IMR-90 (cell line): Measurements from ENCODE around the gene CHRNA3. TPM values are rescaled to one million over a fixed set of nuclear protein-coding genes. Genes with fewer than 3 reads are reported as not detected.
A peak's percentile ranks its signal among the peaks of the same experiment; 100 is the strongest.

Experiments
- ATAC-seq: fragments of 200-7000 bp; cut with Tn5 transposase; 2 replicates; pipeline ENCODE4 v1.9.1; 2020; ENCODE audit warnings: low read depth, mild to moderate bottlenecking, moderate library complexity
- BruUV-seq: library from RNA; stranded (reverse); fragments of 400-500 nt; replicated peaks from 2 replicates; lab custom pipeline; 2021; lab: Mats Ljungman, UMichigan
- CTCF ChIA-PET: fragments of 300-600 bp; formaldehyde crosslinking; extraction: SDS; loops from one replicate; lab custom pipeline; 2021; ENCODE audit warnings: antibody characterized with exemption; lab: Yijun Ruan, JAX
- POLR2A ChIA-PET: fragments of 300-600 bp; sonication (Branson Sonifier 250); formaldehyde crosslinking; loops from one replicate; lab custom pipeline; 2022; ENCODE audit warnings: antibody characterized with exemption; ENCODE audit not compliant: unreplicated experiment; lab: Charles Lee
- DNase-seq: peaks from one replicate; pipeline ENCODE4 v3.0.0; 2013
- H2AFZ ChIP-seq: replicated peaks from 2 replicates; pipeline ENCODE3; 2013; ENCODE audit warnings: low read length, mild to moderate bottlenecking; ENCODE audit not compliant: poor library complexity
- H2AK5ac ChIP-seq: 2 replicates; pipeline ENCODE4 v1.6.1; 2013; ENCODE audit warnings: low read depth, low read length, inconsistent platforms
- H2AK9ac ChIP-seq: replicated peaks from 2 replicates; pipeline ENCODE3; 2013; ENCODE audit warnings: mild to moderate bottlenecking, low read depth, low read length, moderate library complexity; ENCODE audit not compliant: poor library complexity
- H2BK120ac ChIP-seq: 2 replicates; pipeline ENCODE4 v1.6.1; 2013; ENCODE audit warnings: low read depth, low read length, inconsistent platforms
- H2BK15ac ChIP-seq: 3 replicates; pipeline ENCODE4 v1.6.1; 2013; ENCODE audit warnings: low read depth, low read length, inconsistent platforms
- H2BK20ac ChIP-seq: 2 replicates; pipeline ENCODE4 v1.6.1; 2013; ENCODE audit warnings: low read depth, mild to moderate bottlenecking, inconsistent platforms, low read length, moderate library complexity
- H2BK5ac ChIP-seq: 2 replicates; pipeline ENCODE4 v1.6.1; 2013; ENCODE audit warnings: mild to moderate bottlenecking, low read depth, low read length, inconsistent platforms; ENCODE audit not compliant: poor library complexity, severe bottlenecking
- H3K14ac ChIP-seq: replicated peaks from 2 replicates; pipeline ENCODE4 v1.6.1; 2013; ENCODE audit warnings: low read depth, low read length, inconsistent platforms
- H3K18ac ChIP-seq: 2 replicates; pipeline ENCODE4 v1.6.1; 2013; ENCODE audit warnings: low read depth, low read length, control low read depth
- H3K23ac ChIP-seq: 2 replicates; pipeline ENCODE4 v1.6.1; 2013; ENCODE audit warnings: low read depth, low read length, inconsistent platforms
- H3K27ac ChIP-seq: 2 replicates; pipeline ENCODE4 v1.5.1; 2013; ENCODE audit warnings: mild to moderate bottlenecking, control low read depth, low read length; ENCODE audit not compliant: insufficient read depth
- H3K27me3 ChIP-seq: 2 replicates; pipeline ENCODE4 v1.6.1; 2013; ENCODE audit warnings: low read length; ENCODE audit not compliant: control insufficient read depth, insufficient read depth
- H3K36me3 ChIP-seq: 2 replicates; pipeline ENCODE4 v1.6.1; 2013; ENCODE audit warnings: low read length, mixed read lengths; ENCODE audit not compliant: control insufficient read depth, insufficient read depth
- H3K4ac ChIP-seq: 2 replicates; pipeline ENCODE4 v1.6.1; 2013; ENCODE audit warnings: low read depth, low read length, inconsistent platforms
- H3K4me1 ChIP-seq: 2 replicates; pipeline ENCODE4 v1.6.1; 2013; ENCODE audit warnings: low read length, mixed read lengths; ENCODE audit not compliant: control insufficient read depth, insufficient read depth
- H3K4me2 ChIP-seq: 2 replicates; pipeline ENCODE4 v1.6.1; 2013; ENCODE audit warnings: low read depth, mild to moderate bottlenecking, control low read depth, low read length, moderate library complexity
- H3K4me3 ChIP-seq: 2 replicates; pipeline ENCODE4 v1.5.1; 2013; ENCODE audit warnings: low read depth, mild to moderate bottlenecking, control low read depth, low read length, moderate library complexity; ENCODE audit not compliant: insufficient read depth
- H3K56ac ChIP-seq: 2 replicates; pipeline ENCODE4 v1.6.1; 2013; ENCODE audit warnings: low read length, inconsistent platforms; ENCODE audit not compliant: insufficient read depth; ENCODE audit errors: extremely low read depth
- H3K79me1 ChIP-seq, 2 experiments: 2 replicates each; pipeline ENCODE4 v1.6.1; 2013; ENCODE audit warnings: low read length in 2 of 2, inconsistent platforms in 1 of 2, low read depth in 1 of 2
- H3K9ac ChIP-seq: 2 replicates; pipeline ENCODE4 v1.6.1; 2013; ENCODE audit warnings: low read depth, low read length, control low read depth
- H3K9me1 ChIP-seq: 2 replicates; pipeline ENCODE4 v1.6.1; 2013; ENCODE audit warnings: low read length, inconsistent platforms; ENCODE audit not compliant: insufficient read depth
- H3K9me3 ChIP-seq: 2 replicates; pipeline ENCODE4 v1.6.1; 2013; ENCODE audit warnings: low read length; ENCODE audit not compliant: control insufficient read depth, insufficient read depth
- H4K20me1 ChIP-seq: 2 replicates; pipeline ENCODE4 v1.6.1; 2013; ENCODE audit warnings: low read length, inconsistent platforms; ENCODE audit not compliant: insufficient read depth
- H4K5ac ChIP-seq: 2 replicates; pipeline ENCODE4 v1.6.1; 2013; ENCODE audit warnings: mild to moderate bottlenecking, low read depth, low read length, control low read depth
- H4K8ac ChIP-seq, 2 experiments: 2 replicates each; pipeline ENCODE4 v1.6.1; 2013; ENCODE audit warnings: low read depth in 2 of 2, low read length in 2 of 2, control low read depth in 1 of 2, inconsistent platforms in 1 of 2
- H4K91ac ChIP-seq: 2 replicates; pipeline ENCODE4 v1.6.1; 2013; ENCODE audit warnings: low read depth, low read length, inconsistent platforms; ENCODE audit not compliant: insufficient read depth
- BHLHE40 ChIP-seq: fragments of 150-350 bp; IDR thresholded peaks from 2 replicates; pipeline ENCODE4 v1.6.1; 2016; ENCODE audit warnings: mild to moderate bottlenecking, low read depth, low read length
- CEBPB ChIP-seq: IDR thresholded peaks from 2 replicates; pipeline ENCODE4 v1.6.1; 2012; ENCODE audit warnings: low read depth, low read length, improper control_type of control experiment
- CHD1 ChIP-seq: IDR thresholded peaks from 2 replicates; pipeline ENCODE4 v1.6.1; 2012; ENCODE audit warnings: low read depth, low read length, improper control_type of control experiment
- FOS ChIP-seq: fragments of 150-350 bp; IDR thresholded peaks from 2 replicates; pipeline ENCODE4 v1.6.1; 2016; ENCODE audit warnings: low read depth, low read length
- MAFK ChIP-seq: IDR thresholded peaks from 2 replicates; pipeline ENCODE4 v1.6.1; 2012; ENCODE audit warnings: low read depth, low read length, improper control_type of control experiment
- MAZ ChIP-seq: IDR thresholded peaks from 2 replicates; pipeline ENCODE4 v1.6.1; 2012; ENCODE audit warnings: low read depth, mild to moderate bottlenecking, low read length, improper control_type of control experiment, moderate library complexity, borderline replicate concordance
- MXI1 ChIP-seq: IDR thresholded peaks from 2 replicates; pipeline ENCODE4 v1.6.1; 2012; ENCODE audit warnings: low read depth, mild to moderate bottlenecking, low read length, moderate library complexity, borderline replicate concordance
- NFE2L2 ChIP-seq: fragments of 150-350 bp; IDR thresholded peaks from 2 replicates; pipeline ENCODE4 v1.6.1; 2016; ENCODE audit warnings: low read depth, mild to moderate bottlenecking, low read length
- POLR2A ChIP-seq: IDR thresholded peaks from 2 replicates; pipeline ENCODE4 v1.6.1; 2012; ENCODE audit warnings: mild to moderate bottlenecking, low read depth, low read length
- RAD21 ChIP-seq: IDR thresholded peaks from 2 replicates; pipeline ENCODE4 v1.6.1; 2012; ENCODE audit warnings: low read length, improper control_type of control experiment
- RCOR1 ChIP-seq: IDR thresholded peaks from 2 replicates; pipeline ENCODE4 v1.6.1; 2012; ENCODE audit warnings: mild to moderate bottlenecking, low read length, improper control_type of control experiment; ENCODE audit not compliant: insufficient replicate concordance
- RFX5 ChIP-seq: IDR thresholded peaks from 2 replicates; pipeline ENCODE4 v1.8.0; 2012; ENCODE audit warnings: low read depth, mild to moderate bottlenecking, low read length, moderate library complexity
- SMC3 ChIP-seq: fragments of 150-350 bp; IDR thresholded peaks from 2 replicates; pipeline ENCODE4 v1.6.1; 2016; ENCODE audit warnings: low read depth, mild to moderate bottlenecking, antibody characterized with exemption, low read length, moderate library complexity
- USF2 ChIP-seq: fragments of 150-350 bp; IDR thresholded peaks from 2 replicates; pipeline ENCODE4 v1.6.1; 2017; ENCODE audit warnings: mild to moderate bottlenecking, antibody characterized with exemption, low read length, low read depth
- WGBS, 2 experiments: methylation state at CpG; one replicate each; pipeline versions ENCODE4 v1.1.5 to v1.1.7; 2013; ENCODE audit warnings: missing lambda C conversion rate in 2 of 2; ENCODE audit not compliant: insufficient read length in 1 of 2; ENCODE audit errors: extremely low coverage in 2 of 2; 5-methylcytosine and 5-hydroxymethylcytosine counted together
- dilution Hi-C: fragments of 300-500 bp; cut with HindIII; formaldehyde crosslinking; loops from one replicate; pipeline ENCODE4 v1.14.3; 2018; ENCODE audit warnings: low sequenced_read_pairs; ENCODE audit not compliant: unreplicated experiment
- in situ Hi-C: fragments of 300-500 bp; cut with MboI; formaldehyde crosslinking; loops from 3 replicates; pipeline ENCODE4 v1.14.3; 2019; ENCODE audit warnings: low sequenced_read_pairs, inconsistent platforms, mixed read lengths
- intact Hi-C: fragments of 100-400 bp; cut with micrococcal nuclease; formaldehyde crosslinking; loops from 2 replicates; pipeline ENCODE4 v1.10.0; 2022
- polyA plus RNA-seq, 3 experiments: library from polyadenylated mRNA; depleted of rRNA; stranded (reverse); fragments of >200 nt; gene quantifications; 2 replicates each; pipeline ENCODE4 v1.2.3, GENCODE V29; 2012; ENCODE audit warnings: low replicate concordance in 1 of 3
- total RNA-seq: library from RNA; depleted of rRNA; stranded (reverse); fragments of >200 nt; gene quantifications from 2 replicates; pipeline ENCODE4 v1.2.3, GENCODE V29; 2012
- TF ChIP-seq, protein P1 (sequence below): conservative IDR thresholded peaks from 2 replicates; pipeline ENCODE4 v1.5.1; 2012; ENCODE audit warnings: mild to moderate bottlenecking, low read depth, low read length, improper control_type of control experiment

The CHRNA3 gene
- total and polyA plus RNA-seq, 2 of the 4 experiments (the other 2 are of a cell fraction), result not detected

- Histone ChIP-seq H3K79me1 (no peaks in the 10 kb centered on the region), H4K20me1 (no peaks in the 10 kb centered on the region), H3K9me3 (no peaks in the 10 kb centered on the region), H4K8ac (no peak overlapping the region), H2BK5ac (no peak overlapping the region), H2AK5ac (no peak overlapping the region), H3K36me3 (no peaks in the 10 kb centered on the region), H3K27ac (no peak overlapping the region), H2BK20ac (no peak overlapping the region), H3K27me3 (peaks cover 66% of the 10 kb centered on the region), H3K14ac (no peak overlapping the region), H3K9me1 (no peaks in the 10 kb centered on the region), H4K91ac (no peak overlapping the region), H3K9ac (no peak overlapping the region), H2AFZ (no peak overlapping the region), H2BK120ac (no peak overlapping the region), H2AK9ac (peak overlapping the region; percentile 10), H3K23ac (no peak overlapping the region), H3K4me1 (no peaks in the 10 kb centered on the region), H3K56ac (no peak overlapping the region), H3K4me3 (no peak overlapping the region), H3K18ac (no peak overlapping the region), H2BK15ac (no peak overlapping the region), H3K4ac (no peak overlapping the region), H4K5ac (no peak overlapping the region), H3K4me2 (no peak overlapping the region)
- dilution Hi-C loops, result no loop called here
- ChIA-PET CTCF (interaction anchor here (0.6 kb wide), 1 partner anchor 215 kb away, joined by 7 read pairs; no protein-coding TSS in a partner anchor), POLR2A (no interaction called here)
- ATAC-seq (no peak), DNase-seq (no peak)
- BruUV-seq, result no TSS peak
- intact Hi-C loops, result no loop called here
- in situ Hi-C loops, result no loop called here
- no peak for TF ChIP-seq USF2
- no peak for TF ChIP-seq CHD1
- TF ChIP-seq NFE2L2, result no peak
- no peak for TF ChIP-seq BHLHE40
- TF ChIP-seq CEBPB, result no peak
- no peak for TF ChIP-seq RFX5
- no peak for TF ChIP-seq SMC3
- no peak for TF ChIP-seq MAFK
- no peak for TF ChIP-seq FOS
- TF ChIP-seq, protein P1, sequence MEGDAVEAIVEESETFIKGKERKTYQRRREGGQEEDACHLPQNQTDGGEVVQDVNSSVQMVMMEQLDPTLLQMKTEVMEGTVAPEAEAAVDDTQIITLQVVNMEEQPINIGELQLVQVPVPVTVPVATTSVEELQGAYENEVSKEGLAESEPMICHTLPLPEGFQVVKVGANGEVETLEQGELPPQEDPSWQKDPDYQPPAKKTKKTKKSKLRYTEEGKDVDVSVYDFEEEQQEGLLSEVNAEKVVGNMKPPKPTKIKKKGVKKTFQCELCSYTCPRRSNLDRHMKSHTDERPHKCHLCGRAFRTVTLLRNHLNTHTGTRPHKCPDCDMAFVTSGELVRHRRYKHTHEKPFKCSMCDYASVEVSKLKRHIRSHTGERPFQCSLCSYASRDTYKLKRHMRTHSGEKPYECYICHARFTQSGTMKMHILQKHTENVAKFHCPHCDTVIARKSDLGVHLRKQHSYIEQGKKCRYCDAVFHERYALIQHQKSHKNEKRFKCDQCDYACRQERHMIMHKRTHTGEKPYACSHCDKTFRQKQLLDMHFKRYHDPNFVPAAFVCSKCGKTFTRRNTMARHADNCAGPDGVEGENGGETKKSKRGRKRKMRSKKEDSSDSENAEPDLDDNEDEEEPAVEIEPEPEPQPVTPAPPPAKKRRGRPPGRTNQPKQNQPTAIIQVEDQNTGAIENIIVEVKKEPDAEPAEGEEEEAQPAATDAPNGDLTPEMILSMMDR, result no peak
- no peak for TF ChIP-seq RCOR1
- TF ChIP-seq MXI1, result no peak
- TF ChIP-seq POLR2A, result no peak
- TF ChIP-seq RAD21, result no peak
- TF ChIP-seq MAZ, result no peak
- 57% methylated on average over 3 of the region's 12 CpGs; no CpG with 5 or more reads in 1 of the 2 experiments for WGBS, 2 experiments
These were observed 4.9 kb upstream of the CHRNA3 start for GRCh38 chr15:78625606-78626280.
